ENCODE measurements around the gene LENG8.

DNA sequence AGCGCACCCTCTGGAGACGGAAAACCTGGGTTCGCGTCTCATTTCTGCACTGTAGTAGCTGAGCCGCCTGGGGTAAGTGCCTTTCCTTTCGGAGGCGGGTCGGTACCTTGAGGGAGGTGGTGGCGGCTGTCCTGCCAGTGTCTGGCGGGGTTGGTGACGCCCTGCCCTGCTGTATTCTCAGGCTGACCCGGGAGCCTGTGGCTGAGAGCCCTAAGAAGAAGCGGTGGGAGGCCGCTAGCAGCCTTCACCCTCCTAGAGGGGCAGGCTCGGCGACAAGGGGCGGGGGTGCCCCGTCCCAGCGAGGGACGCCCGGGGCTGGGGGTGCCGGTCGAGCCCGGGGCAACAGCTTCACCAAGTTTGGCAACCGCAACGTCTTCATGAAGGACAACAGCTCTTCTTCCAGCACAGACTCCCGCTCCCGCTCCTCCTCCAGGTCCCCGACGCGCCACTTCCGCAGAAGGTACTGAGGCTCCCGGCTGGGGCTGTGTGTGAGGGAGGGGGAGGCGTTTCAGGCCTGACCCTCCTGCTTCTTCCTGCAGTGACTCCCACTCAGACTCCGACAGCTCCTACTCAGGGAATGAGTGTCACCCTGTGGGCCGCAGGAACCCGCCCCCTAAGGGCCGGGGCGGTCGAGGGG, 6.9 kb downstream of the LENG8 start:
- TF ChIP-seq, protein P1, sequence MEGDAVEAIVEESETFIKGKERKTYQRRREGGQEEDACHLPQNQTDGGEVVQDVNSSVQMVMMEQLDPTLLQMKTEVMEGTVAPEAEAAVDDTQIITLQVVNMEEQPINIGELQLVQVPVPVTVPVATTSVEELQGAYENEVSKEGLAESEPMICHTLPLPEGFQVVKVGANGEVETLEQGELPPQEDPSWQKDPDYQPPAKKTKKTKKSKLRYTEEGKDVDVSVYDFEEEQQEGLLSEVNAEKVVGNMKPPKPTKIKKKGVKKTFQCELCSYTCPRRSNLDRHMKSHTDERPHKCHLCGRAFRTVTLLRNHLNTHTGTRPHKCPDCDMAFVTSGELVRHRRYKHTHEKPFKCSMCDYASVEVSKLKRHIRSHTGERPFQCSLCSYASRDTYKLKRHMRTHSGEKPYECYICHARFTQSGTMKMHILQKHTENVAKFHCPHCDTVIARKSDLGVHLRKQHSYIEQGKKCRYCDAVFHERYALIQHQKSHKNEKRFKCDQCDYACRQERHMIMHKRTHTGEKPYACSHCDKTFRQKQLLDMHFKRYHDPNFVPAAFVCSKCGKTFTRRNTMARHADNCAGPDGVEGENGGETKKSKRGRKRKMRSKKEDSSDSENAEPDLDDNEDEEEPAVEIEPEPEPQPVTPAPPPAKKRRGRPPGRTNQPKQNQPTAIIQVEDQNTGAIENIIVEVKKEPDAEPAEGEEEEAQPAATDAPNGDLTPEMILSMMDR (conservative IDR thresholded peaks at IDR 0.05; ENCODE audit: low read length) = no peak
- TF ChIP-seq EZH2phosphoT487 (IDR thresholded peaks at IDR 0.05; ENCODE audit: borderline replicate concordance, low read depth, low read length) = no peak

Data from OCI-LY7 (cell line).